ENCODE data around the gene SH2D5.
"Not testable (repeated sequence)": the region's sequence is repeated elsewhere in the genome, so short reads cannot be mapped to it uniquely, and the experiment has no call there.

The SH2D5 gene

DNA sequence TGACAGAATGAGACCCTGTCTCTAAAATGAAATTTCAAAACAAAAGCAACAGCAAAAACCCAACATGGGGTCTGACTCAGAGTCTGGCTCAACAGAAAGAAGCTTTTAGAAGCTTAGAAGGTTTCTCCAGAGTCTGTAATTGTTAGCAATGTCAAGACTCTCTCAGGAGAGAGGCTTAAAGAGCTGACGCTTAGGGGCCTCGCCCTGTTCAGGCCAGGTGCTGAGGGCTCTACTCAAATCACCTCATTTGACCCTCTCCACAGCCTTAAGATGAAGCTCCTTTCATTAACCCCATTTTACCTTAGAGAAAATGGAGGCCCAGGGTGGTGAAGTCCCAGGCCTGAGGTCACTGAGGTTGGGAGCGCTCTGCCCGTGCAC is 9.4 kb downstream of the SH2D5 start:
- H3K27ac ChIP-seq, result no peak overlapping the region
- TF ChIP-seq, protein P1, sequence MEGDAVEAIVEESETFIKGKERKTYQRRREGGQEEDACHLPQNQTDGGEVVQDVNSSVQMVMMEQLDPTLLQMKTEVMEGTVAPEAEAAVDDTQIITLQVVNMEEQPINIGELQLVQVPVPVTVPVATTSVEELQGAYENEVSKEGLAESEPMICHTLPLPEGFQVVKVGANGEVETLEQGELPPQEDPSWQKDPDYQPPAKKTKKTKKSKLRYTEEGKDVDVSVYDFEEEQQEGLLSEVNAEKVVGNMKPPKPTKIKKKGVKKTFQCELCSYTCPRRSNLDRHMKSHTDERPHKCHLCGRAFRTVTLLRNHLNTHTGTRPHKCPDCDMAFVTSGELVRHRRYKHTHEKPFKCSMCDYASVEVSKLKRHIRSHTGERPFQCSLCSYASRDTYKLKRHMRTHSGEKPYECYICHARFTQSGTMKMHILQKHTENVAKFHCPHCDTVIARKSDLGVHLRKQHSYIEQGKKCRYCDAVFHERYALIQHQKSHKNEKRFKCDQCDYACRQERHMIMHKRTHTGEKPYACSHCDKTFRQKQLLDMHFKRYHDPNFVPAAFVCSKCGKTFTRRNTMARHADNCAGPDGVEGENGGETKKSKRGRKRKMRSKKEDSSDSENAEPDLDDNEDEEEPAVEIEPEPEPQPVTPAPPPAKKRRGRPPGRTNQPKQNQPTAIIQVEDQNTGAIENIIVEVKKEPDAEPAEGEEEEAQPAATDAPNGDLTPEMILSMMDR (conservative IDR thresholded peaks at IDR 0.05), result no peak

DNA sequence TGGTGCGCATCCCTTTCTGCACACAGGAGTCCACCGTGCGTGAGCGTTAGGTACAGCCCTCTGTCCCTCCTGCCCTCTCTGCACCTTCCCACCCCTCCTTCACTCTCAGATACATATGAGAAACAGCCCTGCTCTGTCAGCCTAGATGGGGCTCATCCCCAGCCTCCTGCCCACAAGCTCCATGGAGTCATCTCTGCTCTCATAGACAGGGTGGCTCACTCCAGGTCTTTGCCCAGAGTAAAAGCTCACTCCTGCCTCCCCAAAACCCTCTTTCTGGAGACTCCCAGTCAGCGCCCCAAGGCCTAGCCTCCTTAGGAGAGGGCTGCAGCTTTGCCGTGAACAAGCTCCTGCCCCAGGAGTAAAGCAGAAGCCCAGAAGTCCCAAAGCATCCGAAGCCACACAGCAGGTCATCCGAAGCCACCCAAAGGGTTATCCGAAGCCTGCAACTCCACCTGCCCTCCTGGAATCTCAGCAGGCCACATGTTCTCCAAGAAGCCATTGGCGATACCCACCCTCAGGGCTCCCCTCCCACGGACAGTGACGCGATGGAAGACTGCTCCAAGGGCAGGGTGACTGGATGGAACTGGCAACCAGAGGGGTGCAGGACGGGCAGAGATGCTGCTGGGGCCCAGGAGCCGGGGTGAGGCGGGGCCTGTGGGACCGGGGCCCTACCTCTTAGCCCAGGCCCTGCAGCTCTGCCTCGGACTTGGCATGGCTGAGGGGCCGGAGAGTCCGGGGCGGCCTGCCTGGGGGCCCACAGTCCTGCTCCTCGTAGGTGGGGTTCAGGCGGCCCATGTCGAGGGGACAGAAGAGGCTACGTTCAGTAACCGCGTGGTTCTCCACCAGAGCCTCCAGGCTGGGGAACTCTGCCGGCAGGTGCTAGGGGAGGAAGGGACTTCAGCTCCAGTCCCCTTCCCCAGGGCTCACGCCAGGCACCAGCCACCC is 11.1 kb downstream of the SH2D5 start:
- TF ChIP-seq, protein P1 (conservative IDR thresholded peaks at IDR 0.05), result no peak
- no peak overlapping the region for H3K27ac ChIP-seq

DNA sequence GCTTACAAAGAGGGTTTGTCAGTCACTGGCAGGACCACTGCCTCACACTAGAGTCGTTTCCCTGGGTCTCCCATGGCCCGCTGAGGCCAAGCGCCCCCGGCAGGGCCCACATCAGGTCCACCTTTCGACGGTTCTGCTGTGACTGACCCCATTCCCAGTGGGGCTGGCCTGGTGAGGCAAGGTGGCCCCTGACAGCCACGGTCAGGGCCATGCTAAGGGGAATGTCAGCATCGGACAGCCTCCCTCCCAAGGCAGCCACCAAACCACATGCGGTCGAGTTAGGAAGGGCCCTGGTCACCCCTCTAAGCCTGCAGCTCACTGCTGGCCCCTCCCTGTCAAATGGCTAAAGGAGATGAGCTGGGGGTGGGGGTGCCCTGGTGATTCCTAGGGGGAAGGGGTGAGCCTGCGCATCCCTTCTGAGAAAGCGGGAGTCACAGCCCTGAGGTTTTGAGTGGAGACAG is 11.8 kb downstream of the SH2D5 start:
- TF ChIP-seq, protein P1 (conservative IDR thresholded peaks at IDR 0.05), result no peak
- no peak overlapping the region for H3K27ac ChIP-seq

DNA sequence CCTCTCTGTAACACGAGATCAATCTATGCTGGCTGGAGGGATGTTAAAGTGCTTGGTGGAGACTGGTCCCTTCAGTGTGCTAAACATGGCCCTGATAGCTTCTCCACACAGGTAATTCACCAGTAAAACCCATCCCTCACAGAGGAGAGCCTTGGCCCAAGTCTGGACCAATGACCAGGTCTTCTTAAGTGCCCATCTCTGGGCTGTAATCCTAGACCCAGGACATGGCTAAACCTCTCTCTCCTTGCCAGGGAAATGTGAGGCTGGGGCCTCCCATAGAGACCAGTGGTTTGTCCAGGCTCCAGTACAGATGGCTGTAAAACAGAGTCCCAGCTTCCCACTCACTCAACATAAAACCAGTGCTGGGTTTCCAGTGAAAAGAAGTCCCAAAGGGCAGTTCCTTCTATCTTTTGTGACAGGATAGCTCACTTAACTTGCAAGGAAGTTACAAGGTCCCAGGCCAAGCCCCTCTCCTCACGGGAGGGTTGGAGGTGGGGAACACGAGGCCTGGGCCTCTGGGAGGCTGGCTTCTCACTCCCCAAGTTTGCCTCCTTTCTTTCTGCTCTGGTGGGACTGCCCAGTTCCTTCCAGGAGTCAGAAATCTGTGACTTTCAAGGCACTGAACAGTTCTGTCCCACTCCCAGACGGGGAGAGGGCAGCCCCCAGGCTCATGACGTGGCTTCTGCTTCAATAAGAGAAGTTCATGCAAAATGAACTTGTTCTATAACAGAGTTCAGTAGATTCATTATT is 12.5 kb downstream of the SH2D5 start:
- no peak overlapping the region for H3K27ac ChIP-seq
- TF ChIP-seq, protein P1 (conservative IDR thresholded peaks at IDR 0.05), result no peak

DNA sequence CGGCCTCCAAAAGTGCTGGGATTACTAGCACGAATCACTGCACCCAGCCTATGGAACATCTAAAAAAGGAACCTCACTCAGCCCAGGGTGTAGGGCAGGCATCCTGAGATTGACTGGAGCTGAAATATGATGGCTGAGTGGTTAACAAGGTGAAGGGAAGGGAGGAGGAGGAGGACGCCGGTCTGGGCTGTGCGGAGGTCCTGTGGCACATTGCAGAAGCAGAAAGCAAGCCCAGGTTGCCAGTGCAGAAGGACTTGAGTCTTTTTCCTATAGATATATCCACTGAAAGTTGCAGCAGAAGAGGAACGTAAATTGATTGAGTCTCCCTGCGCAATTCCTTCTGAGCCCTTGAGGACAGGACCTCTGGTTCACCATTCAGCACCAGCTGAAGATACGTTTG is 13.2 kb downstream of the SH2D5 start:
- TF ChIP-seq, protein P1 (conservative IDR thresholded peaks at IDR 0.05), result no peak
- H3K27ac ChIP-seq, result no peak overlapping the region

DNA sequence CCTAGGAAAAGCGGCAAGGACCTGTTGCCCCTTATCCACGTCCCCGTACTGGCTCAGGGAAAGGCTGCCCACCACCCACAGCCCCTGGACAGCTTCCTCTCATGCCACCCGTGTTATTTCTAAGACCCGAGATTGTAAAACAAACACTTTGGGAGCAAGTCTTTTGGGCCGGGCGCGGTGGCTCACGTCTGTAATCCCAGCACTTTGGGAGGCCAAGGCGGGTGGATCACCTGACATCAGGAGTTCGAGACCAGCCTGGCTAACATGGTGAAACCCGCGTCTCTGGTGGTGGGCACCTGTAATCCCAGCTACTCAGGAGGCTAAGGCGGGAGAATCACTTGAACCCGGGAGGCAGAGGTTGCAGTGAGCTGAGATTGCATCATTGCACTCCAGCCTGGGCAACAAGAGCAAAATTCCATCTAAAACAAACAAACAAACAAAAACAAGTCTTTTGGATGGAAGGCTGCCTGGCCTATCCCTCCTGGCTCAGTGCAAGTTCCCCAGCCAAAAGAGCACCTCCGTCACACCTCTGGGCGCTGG is 14.1 kb downstream of the SH2D5 start:
- not testable (repeated sequence) for H3K27ac ChIP-seq

DNA sequence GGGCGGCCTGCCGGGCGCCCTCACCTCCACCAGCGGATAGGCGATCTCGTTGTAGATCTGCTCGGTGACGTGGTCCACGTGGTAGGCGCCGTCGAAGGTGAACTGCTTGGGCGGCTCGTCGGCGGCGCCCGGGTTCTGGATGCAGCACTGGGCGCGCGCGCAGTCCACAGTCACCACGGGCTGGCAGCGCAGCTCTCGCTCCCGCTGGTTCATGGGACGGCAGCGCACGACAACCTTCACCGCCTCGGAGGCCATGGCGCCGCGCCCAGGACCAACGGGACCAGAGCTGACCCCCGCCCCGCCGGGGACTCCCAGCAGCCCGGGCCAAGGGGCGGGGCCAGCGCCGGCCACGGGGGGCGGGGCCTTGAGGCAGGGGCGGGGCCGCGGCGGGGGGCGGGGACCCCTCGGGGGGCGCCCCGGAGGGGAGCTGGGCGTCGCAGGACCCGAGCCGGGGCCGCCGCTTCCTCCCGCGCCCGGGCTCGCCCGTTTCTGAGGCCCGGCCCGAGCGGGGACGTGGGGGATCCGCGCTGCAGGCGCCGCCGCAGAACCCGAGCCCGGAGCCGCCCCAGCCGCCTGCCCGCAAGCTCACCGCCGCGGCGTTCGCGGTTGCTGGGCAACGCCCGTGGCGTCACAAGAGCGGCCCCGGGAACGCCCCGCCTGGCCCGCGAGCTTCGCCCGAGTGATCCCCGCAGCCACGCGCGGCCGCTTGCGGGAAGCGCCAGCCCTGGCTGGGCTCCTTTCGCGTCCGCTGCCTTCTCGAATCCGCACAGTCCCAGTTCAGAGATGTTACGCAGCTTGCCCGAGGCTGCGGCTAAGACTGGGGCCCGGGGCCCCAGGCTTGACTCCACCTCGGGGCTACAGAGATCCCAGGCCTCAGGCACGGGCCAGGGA is 14.8 kb downstream of the SH2D5 start, which contains the start of gene KIF17:
TSS of gene KIF17 (minus strand) at position 556 of the 891 bp plus-strand sequence. CDS start at position 255, 301 bp downstream.
- no peak within 1 kb of the TSS; the same call in 1 of the 2 replicates for H3K27ac ChIP-seq
- TF ChIP-seq, protein P1 (conservative IDR thresholded peaks at IDR 0.05), result no peak
